Ascending aorta (tissue), 2 donors: ENCODE measurements around the gene CCDC30. TPM values are rescaled to one million over a fixed set of nuclear protein-coding genes. Genes with fewer than 3 reads are reported as not detected.

Experiments
- DNase-seq, 2 donors: peaks; one replicate each; pipeline ENCODE4 v3.0.0-alpha.2; 2019; ENCODE audit warnings: low spot score in 2 of 2
- H3K27ac ChIP-seq, 2 donors: fragments of 200-600 bp; sonication (generic); one replicate each; pipeline ENCODE4 v1.5.1; 2016 to 2017; ENCODE audit warnings: mild to moderate bottlenecking in 1 of 2
- H3K27me3 ChIP-seq: fragments of 200-600 bp; sonication (generic); one replicate; pipeline ENCODE4 v1.5.1; 2017
- H3K36me3 ChIP-seq, 2 donors: fragments of 200-600 bp; sonication (generic); one replicate each; pipeline ENCODE4 v1.5.1; 2016
- H3K4me1 ChIP-seq, 2 donors: fragments of 200-600 bp; sonication (generic); one replicate each; pipeline ENCODE4 v1.5.1; 2016 to 2017; ENCODE audit warnings: mild to moderate bottlenecking in 1 of 2
- H3K4me3 ChIP-seq, 2 donors: fragments of 200-600 bp; sonication (generic); one replicate each; pipeline ENCODE4 v1.5.1; 2016 to 2017; ENCODE audit warnings: mild to moderate bottlenecking in 1 of 2
- H3K9me3 ChIP-seq, 2 donors: fragments of 200-600 bp; sonication (generic); one replicate each; pipeline ENCODE4 v1.5.1; 2016
- intact Hi-C: fragments of 100-400 bp; cut with DNase I; formaldehyde crosslinking; loops from one replicate; pipeline ENCODE4 v1.15.1; 2023
- total RNA-seq: library from RNA; depleted of rRNA; stranded (reverse); fragments of >200 nt; gene quantifications from one replicate; pipeline ENCODE4 v1.1.0, GENCODE V29; 2016
- TF ChIP-seq, protein P1 (sequence below), 3 experiments: fragments of 200-600 bp in 2 of 3; fragments of 450-650 bp in 1 of 3; sonication (generic) in 2 of 3; IDR thresholded peaks; one replicate each; pipeline ENCODE4 v1.5.1; 2016 to 2019; ENCODE audit warnings: antibody characterized with exemption in 3 of 3, mild to moderate bottlenecking in 1 of 3, moderate library complexity in 1 of 3

The CCDC30 gene
- total RNA-seq, 1 donor from 2014 or later: not detected

GRCh38 chr1:42524330-42524729 lies 61.2 kb downstream of the CCDC30 start:
- Histone ChIP-seq H3K4me3 (no peak overlapping the region), H3K27ac (no peak overlapping the region), H3K27me3 (no peaks in the 10 kb centered on the region), H3K4me1 (no peaks in the 10 kb centered on the region), H3K36me3 (no peaks in the 10 kb centered on the region), H3K9me3 (peaks cover 0 to 23% of the 10 kb centered on the region in 2 donors)
- no peak for DNase-seq
- intact Hi-C loops: no loop called here
- TF ChIP-seq, protein P1, sequence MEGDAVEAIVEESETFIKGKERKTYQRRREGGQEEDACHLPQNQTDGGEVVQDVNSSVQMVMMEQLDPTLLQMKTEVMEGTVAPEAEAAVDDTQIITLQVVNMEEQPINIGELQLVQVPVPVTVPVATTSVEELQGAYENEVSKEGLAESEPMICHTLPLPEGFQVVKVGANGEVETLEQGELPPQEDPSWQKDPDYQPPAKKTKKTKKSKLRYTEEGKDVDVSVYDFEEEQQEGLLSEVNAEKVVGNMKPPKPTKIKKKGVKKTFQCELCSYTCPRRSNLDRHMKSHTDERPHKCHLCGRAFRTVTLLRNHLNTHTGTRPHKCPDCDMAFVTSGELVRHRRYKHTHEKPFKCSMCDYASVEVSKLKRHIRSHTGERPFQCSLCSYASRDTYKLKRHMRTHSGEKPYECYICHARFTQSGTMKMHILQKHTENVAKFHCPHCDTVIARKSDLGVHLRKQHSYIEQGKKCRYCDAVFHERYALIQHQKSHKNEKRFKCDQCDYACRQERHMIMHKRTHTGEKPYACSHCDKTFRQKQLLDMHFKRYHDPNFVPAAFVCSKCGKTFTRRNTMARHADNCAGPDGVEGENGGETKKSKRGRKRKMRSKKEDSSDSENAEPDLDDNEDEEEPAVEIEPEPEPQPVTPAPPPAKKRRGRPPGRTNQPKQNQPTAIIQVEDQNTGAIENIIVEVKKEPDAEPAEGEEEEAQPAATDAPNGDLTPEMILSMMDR (IDR thresholded peaks at IDR 0.05): no peak

DNA sequence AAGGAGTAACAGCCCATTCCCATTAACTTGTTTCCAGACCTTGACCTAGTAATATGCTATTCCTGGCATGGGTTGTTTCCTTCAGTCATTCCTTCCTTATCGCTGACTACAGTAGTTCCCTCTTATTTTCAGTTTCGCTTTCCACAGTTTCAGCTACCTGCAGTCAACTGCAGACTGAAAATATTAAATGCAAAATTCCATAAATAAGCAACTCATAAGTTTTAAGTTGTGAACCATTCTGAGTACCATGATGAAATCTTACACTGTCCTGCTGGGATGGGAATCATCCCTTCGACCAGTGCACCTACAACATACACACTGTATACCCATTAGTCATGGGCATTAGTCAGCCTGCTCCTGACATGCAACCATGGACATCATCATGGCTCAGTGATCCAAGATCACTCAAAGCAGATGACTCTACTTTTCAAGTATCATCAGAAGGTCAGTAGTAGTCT lies 66.7 kb downstream of the CCDC30 start:
- H3K4me3 ChIP-seq: no peak overlapping the region
- no peaks in the 10 kb centered on the region for H3K36me3 ChIP-seq
- H3K9me3 ChIP-seq: no peaks in the 10 kb centered on the region
- no peaks in the 10 kb centered on the region for H3K27me3 ChIP-seq
- H3K27ac ChIP-seq: no peak overlapping the region
- no peak for DNase-seq
- H3K4me1 ChIP-seq: no peaks in the 10 kb centered on the region
- TF ChIP-seq, protein P1 (IDR thresholded peaks at IDR 0.05): no peak
- intact Hi-C loops: no loop called here

- intact Hi-C loops: no loop called here
- Histone ChIP-seq H3K9me3 (no peaks in the 10 kb centered on the region), H3K27ac (no peak overlapping the region), H3K4me3 (no peak overlapping the region), H3K36me3 (no peaks in the 10 kb centered on the region), H3K4me1 (no peaks in the 10 kb centered on the region), H3K27me3 (no peaks in the 10 kb centered on the region)
- DNase-seq: no peak
- TF ChIP-seq, protein P1 (IDR thresholded peaks at IDR 0.05): no peak
Measured at GRCh38 chr1:42531043-42531442, 68.0 kb downstream of the CCDC30 start.

GRCh38 chr1:42533101-42533863 lies 70.2 kb downstream of the CCDC30 start:
- H3K27ac ChIP-seq: no peak overlapping the region
- no peaks in the 10 kb centered on the region for H3K27me3 ChIP-seq
- H3K4me3 ChIP-seq: no peak overlapping the region
- no peaks in the 10 kb centered on the region for H3K9me3 ChIP-seq
- intact Hi-C loops: no loop called here
- H3K36me3 ChIP-seq: peaks cover 0 to 8% of the 10 kb centered on the region in 2 donors
- H3K4me1 ChIP-seq: no peaks in the 10 kb centered on the region
- TF ChIP-seq, protein P1 (IDR thresholded peaks at IDR 0.05): no peak
- DNase-seq: no peak

GRCh38 chr1:42541104-42541503 lies 78.0 kb downstream of the CCDC30 start:
- no peak for DNase-seq
- Histone ChIP-seq H3K4me3 (no peak overlapping the region), H3K27ac (no peak overlapping the region), H3K9me3 (no peaks in the 10 kb centered on the region), H3K4me1 (no peaks in the 10 kb centered on the region), H3K27me3 (no peaks in the 10 kb centered on the region), H3K36me3 (peaks cover 0 to 8% of the 10 kb centered on the region in 2 donors)
- TF ChIP-seq, protein P1 (IDR thresholded peaks at IDR 0.05): no peak
- intact Hi-C loops: no loop called here
